Measurements from ENCODE around the gene EPC2.

DNA sequence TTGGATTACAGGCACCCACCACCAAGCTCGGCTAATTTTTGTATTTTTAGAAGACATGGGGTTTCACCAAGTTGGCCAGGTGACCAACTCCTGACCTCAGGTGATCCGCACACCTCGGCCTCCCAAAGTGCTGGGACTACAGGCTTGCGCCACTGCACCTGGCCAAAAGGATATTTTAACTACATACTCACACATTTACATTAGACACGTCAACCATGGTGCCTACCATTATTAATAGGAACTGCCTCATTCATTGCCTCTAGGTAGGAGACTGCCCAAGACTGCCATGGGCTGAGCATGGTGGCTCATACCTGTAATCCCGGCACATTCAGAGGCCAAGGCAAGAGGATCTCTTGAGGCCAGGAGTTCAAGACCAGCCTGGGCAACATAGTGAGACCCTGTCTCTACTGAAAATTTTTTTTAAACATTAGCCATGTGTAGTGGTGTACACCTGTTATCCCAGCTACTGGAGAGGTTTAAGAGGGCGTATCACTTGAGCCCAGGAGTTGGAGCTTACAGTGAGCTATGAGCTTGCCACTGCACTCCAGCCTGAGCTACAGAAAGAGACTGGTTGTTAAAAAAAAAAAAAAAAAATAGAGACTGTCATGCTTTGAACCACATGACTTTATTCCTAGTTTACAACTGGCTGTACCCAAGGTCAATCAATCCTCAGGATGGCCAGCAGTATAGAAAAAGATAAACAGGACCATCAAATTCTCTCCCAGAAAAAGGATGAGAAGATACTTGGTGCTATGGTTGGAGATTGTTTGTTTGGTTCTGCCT lies 31.1 kb upstream of the EPC2 start:
- TF ChIP-seq EZH2 (IDR thresholded peaks at IDR 0.05) (no peak), EZH2phosphoT487 (IDR thresholded peaks at IDR 0.05) (no peak)
- TF ChIP-seq, protein P1, sequence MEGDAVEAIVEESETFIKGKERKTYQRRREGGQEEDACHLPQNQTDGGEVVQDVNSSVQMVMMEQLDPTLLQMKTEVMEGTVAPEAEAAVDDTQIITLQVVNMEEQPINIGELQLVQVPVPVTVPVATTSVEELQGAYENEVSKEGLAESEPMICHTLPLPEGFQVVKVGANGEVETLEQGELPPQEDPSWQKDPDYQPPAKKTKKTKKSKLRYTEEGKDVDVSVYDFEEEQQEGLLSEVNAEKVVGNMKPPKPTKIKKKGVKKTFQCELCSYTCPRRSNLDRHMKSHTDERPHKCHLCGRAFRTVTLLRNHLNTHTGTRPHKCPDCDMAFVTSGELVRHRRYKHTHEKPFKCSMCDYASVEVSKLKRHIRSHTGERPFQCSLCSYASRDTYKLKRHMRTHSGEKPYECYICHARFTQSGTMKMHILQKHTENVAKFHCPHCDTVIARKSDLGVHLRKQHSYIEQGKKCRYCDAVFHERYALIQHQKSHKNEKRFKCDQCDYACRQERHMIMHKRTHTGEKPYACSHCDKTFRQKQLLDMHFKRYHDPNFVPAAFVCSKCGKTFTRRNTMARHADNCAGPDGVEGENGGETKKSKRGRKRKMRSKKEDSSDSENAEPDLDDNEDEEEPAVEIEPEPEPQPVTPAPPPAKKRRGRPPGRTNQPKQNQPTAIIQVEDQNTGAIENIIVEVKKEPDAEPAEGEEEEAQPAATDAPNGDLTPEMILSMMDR (IDR thresholded peaks at IDR 0.05), result no peak
